GM18498 (cell line): ENCODE results near the gene GAGE12G.
"Not testable (repeated sequence)": the region's sequence is repeated elsewhere in the genome, so short reads cannot be mapped to it uniquely, and the experiment has no call there.

Experiments
- ATAC-seq: cut with Tn5 transposase; IDR thresholded peaks from one replicate; pipeline ENCODE4 v1.9.1; 2021; ENCODE audit warnings: mild to moderate bottlenecking, moderate library complexity; ENCODE audit not compliant: unreplicated experiment

Gene GAGE12G, protein sequence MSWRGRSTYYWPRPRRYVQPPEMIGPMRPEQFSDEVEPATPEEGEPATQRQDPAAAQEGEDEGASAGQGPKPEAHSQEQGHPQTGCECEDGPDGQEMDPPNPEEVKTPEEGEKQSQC

DNA sequence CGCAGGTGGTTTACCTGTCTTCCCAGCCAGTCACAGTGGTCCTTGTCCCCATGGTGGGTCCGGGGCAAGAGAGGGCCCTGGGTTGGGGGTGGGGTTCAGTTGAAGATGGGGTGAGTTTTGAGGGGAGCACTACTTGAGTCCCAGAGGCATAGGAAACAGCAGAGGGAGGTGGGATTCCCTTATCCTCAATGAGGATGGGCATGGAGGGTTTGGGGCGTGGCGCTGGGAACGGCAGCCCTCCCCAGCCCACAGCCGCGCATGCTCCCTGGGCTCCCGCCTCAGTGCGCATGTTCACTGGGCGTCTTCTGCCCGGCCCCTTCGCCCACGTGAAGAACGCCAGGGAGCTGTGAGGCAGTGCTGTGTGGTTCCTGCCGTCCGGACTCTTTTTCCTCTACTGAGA, at the start of gene GAGE12G:
Gene GAGE12G, plus strand, starts transcription at position 301 of the 400 bp plus-strand sequence. CDS start 1,155 bp downstream, outside the sequence.
- not testable (repeated sequence) for ATAC-seq

DNA sequence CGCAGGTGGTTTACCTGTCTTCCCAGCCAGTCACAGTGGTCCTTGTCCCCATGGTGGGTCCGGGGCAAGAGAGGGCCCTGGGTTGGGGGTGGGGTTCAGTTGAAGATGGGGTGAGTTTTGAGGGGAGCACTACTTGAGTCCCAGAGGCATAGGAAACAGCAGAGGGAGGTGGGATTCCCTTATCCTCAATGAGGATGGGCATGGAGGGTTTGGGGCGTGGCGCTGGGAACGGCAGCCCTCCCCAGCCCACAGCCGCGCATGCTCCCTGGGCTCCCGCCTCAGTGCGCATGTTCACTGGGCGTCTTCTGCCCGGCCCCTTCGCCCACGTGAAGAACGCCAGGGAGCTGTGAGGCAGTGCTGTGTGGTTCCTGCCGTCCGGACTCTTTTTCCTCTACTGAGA, 38.3 kb upstream of the GAGE12G start, which contains the start of gene GAGE12C:
Gene GAGE12C, plus strand, starts transcription at position 301 of the 400 bp plus-strand sequence. CDS start 1,155 bp downstream, outside the sequence.
- ATAC-seq, result not testable (repeated sequence)

DNA sequence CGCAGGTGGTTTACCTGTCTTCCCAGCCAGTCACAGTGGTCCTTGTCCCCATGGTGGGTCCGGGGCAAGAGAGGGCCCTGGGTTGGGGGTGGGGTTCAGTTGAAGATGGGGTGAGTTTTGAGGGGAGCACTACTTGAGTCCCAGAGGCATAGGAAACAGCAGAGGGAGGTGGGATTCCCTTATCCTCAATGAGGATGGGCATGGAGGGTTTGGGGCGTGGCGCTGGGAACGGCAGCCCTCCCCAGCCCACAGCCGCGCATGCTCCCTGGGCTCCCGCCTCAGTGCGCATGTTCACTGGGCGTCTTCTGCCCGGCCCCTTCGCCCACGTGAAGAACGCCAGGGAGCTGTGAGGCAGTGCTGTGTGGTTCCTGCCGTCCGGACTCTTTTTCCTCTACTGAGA, 28.8 kb upstream of the GAGE12G start, which contains the start of gene GAGE12D:
Gene GAGE12D, plus strand, starts transcription at position 301 of the 400 bp plus-strand sequence. CDS start 1,155 bp downstream, outside the sequence.
- ATAC-seq, result not testable (repeated sequence)

DNA sequence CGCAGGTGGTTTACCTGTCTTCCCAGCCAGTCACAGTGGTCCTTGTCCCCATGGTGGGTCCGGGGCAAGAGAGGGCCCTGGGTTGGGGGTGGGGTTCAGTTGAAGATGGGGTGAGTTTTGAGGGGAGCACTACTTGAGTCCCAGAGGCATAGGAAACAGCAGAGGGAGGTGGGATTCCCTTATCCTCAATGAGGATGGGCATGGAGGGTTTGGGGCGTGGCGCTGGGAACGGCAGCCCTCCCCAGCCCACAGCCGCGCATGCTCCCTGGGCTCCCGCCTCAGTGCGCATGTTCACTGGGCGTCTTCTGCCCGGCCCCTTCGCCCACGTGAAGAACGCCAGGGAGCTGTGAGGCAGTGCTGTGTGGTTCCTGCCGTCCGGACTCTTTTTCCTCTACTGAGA, 19.2 kb upstream of the GAGE12G start, which contains the start of gene GAGE12E:
Gene GAGE12E, plus strand, starts transcription at position 301 of the 400 bp plus-strand sequence. CDS start 1,155 bp downstream, outside the sequence.
- ATAC-seq, result not testable (repeated sequence)

DNA sequence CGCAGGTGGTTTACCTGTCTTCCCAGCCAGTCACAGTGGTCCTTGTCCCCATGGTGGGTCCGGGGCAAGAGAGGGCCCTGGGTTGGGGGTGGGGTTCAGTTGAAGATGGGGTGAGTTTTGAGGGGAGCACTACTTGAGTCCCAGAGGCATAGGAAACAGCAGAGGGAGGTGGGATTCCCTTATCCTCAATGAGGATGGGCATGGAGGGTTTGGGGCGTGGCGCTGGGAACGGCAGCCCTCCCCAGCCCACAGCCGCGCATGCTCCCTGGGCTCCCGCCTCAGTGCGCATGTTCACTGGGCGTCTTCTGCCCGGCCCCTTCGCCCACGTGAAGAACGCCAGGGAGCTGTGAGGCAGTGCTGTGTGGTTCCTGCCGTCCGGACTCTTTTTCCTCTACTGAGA, 9.7 kb upstream of the GAGE12G start, which contains the start of gene GAGE12F:
Gene GAGE12F, plus strand, starts transcription at position 301 of the 400 bp plus-strand sequence. CDS start 1,155 bp downstream, outside the sequence.
- not testable (repeated sequence) for ATAC-seq

DNA sequence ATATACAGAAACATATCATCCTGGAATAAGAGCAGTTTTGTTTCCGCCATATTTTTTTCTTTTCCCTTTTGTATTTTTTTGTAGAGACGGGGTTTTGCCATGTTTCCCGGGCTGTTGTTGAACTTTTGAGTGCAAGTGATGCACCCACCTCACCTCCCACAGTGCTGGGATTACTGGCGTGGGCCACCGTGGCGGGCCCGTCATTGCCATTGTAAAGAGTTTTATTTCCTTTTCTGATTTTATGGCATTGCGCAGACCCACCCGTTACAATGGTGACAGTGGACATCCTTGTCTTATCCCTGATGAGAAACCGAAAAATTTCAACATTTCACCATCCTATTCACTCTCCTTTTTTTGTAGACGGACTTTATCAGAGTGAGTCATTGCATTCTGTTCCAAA, 1.5 kb upstream of the GAGE12G start:
- not testable (repeated sequence) for ATAC-seq

DNA sequence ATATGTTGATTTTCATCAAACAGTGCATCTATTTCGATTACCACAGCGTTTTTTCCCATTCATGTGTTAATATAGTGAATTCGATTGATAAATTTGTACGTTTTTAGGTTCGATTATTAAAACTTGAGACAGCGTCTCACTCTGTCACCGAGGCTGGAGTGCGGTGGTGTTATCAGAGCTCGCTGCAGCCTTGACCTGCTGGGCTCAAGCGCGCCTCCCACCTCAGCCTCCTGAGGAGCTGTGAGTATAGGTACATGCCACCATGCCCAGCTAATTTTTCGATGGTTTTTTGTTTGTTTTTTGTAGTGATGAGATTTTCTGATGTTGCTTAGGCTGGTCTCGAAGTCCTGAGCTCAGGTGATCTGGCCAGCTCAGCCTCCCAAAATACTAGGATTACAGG, 1.0 kb upstream of the GAGE12G start:
- ATAC-seq, result not testable (repeated sequence)

DNA sequence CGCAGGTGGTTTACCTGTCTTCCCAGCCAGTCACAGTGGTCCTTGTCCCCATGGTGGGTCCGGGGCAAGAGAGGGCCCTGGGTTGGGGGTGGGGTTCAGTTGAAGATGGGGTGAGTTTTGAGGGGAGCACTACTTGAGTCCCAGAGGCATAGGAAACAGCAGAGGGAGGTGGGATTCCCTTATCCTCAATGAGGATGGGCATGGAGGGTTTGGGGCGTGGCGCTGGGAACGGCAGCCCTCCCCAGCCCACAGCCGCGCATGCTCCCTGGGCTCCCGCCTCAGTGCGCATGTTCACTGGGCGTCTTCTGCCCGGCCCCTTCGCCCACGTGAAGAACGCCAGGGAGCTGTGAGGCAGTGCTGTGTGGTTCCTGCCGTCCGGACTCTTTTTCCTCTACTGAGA, 9.4 kb downstream of the GAGE12G start, which contains the start of gene GAGE12H:
Gene GAGE12H, plus strand, starts transcription at position 301 of the 400 bp plus-strand sequence. CDS start 1,155 bp downstream, outside the sequence.
- not testable (repeated sequence) for ATAC-seq

DNA sequence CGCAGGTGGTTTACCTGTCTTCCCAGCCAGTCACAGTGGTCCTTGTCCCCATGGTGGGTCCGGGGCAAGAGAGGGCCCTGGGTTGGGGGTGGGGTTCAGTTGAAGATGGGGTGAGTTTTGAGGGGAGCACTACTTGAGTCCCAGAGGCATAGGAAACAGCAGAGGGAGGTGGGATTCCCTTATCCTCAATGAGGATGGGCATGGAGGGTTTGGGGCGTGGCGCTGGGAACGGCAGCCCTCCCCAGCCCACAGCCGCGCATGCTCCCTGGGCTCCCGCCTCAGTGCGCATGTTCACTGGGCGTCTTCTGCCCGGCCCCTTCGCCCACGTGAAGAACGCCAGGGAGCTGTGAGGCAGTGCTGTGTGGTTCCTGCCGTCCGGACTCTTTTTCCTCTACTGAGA, 19.0 kb downstream of the GAGE12G start, which contains the start of gene GAGE2A:
Gene GAGE2A, plus strand, starts transcription at position 301 of the 400 bp plus-strand sequence. CDS start 1,155 bp downstream, outside the sequence.
- not testable (repeated sequence) for ATAC-seq

DNA sequence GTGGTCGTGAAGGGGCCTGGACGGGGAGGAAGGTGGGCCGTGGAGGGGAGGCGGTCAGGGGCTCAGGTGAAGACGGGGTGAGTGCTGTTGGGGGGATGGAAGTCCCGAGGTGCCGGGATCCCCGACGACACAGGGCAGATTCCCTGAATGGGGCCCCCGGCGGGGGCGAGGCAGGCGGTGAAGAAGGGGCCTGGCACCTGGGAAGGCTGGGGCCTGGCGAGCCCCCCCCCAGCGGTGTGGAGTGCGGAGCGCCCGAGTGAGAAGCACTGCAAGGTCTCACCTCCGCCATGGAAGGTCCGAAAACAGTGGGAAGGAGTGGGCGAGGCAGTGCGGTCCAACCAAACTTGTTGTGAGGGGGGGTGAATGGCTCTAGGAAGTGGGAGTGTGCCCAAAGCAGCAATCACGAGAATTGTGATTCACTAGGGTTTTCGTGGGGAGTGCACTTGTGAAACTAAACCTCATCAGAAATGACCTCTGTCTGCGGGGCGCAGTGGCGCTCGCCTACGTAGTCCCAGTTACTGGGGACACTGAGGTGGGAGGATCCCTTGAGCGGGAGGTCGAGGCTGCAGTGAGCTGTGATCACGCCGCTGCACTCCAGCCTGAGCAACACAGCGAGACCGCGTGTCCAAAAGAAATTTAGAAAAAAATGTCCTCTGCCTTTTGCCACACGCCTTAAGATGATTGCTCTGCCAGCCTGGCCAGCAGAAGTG, 19.7 kb downstream of the GAGE12G start:
- ATAC-seq, result not testable (repeated sequence)

DNA sequence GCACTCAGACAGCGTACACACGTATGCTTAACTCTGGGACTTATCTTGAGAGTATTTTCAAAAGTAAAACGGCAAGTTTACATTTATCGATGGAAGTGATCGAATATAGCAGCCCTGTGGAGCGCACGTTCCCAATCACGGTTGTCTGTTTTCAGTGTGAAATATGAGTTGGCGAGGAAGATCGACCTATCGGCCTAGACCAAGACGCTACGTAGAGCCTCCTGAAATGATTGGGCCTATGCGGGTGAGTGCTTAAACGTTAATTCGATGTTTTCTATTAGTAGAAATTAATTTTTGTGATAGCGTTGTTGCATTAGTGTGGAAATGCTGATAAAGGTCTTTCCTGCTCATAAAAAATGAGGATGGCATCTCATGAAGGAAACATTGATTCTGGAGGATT, 20.3 kb downstream of the GAGE12G start:
- not testable (repeated sequence) for ATAC-seq

DNA sequence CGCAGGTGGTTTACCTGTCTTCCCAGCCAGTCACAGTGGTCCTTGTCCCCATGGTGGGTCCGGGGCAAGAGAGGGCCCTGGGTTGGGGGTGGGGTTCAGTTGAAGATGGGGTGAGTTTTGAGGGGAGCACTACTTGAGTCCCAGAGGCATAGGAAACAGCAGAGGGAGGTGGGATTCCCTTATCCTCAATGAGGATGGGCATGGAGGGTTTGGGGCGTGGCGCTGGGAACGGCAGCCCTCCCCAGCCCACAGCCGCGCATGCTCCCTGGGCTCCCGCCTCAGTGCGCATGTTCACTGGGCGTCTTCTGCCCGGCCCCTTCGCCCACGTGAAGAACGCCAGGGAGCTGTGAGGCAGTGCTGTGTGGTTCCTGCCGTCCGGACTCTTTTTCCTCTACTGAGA, 28.5 kb downstream of the GAGE12G start, which contains the start of gene GAGE1:
Gene GAGE1, plus strand, starts transcription at position 301 of the 400 bp plus-strand sequence. CDS start 1,155 bp downstream, outside the sequence.
- ATAC-seq, result not testable (repeated sequence)

DNA sequence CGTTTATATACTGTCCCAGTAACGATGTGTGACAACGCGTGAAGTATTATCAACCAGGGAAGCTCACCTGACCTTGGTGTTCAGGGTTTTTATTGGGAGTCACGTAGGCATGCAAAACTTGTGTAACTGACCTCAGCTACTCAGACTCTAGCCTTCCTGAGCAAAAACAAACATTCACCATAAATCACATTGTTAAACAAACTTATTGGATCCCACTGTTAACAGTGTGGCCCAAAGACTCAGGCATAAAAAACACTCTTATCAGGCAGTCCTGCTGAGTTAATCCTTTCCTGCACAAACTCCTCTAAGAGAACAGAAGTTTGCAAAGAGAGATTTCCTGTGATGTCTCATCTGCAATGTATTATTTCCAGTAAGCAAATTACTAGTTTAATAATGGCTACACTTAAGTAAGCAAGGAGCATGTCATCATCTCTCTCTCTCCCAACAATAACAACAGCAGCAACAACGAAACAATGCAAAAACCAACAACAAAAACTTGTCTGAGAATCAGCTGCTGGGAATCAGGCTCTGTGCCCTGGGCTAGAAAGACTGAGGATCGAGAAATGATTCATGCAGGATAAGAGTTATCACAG, 40.6 kb downstream of the GAGE12G start:
- ATAC-seq, result no peak

DNA sequence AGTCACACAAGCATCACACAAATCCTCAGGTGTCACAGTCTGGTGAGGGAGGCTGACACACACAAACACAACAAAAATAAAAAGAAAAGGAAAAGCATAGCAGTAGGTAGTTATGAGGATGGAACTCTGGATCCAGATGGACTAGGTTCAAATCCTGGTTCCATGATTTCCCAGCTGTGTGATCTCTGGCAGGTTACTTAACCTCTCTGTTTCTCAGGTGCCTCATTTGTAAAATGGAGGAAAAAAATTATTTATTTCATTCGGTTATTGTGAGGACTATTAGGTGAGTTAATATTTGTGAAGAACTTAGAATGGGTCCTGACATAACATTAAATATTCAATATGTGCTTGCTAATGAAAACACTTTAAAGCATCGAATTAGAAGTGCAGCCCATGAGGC, 48.4 kb downstream of the GAGE12G start:
- no peak for ATAC-seq
